Posterior vena cava (tissue), 2 donors: Measurements from ENCODE around the gene SHLD3. TPM values are rescaled to one million over a fixed set of nuclear protein-coding genes. Genes with fewer than 3 reads are reported as not detected.
"Not testable (repeated sequence)": the region's sequence is repeated elsewhere in the genome, so short reads cannot be mapped to it uniquely, and the experiment has no call there.

Experiments
- DNase-seq: peaks from one replicate; pipeline ENCODE4 v3.0.0-alpha.2; 2020; ENCODE audit warnings: low spot score
- intact Hi-C, 2 donors: fragments of 100-400 bp; cut with DNase I; formaldehyde crosslinking; loops; one replicate each; pipeline versions ENCODE4 v1.14.1 to v1.14.2; 2022 to 2023
- total RNA-seq, 2 donors: library from RNA; stranded (reverse); fragmentation: NEBNext Ultra II Directional; extraction: Animal tissue kit (Norgen Biotek cat#: 25700); gene quantifications; one replicate each; pipeline ENCODE4 v1.2.1, GENCODE V29; 2021
- donor health status: DM: yes; HTN: yes; CAD: no.
- donor health status: DM: yes; HTN: yes; CAD: no.

The SHLD3 gene
- total RNA-seq, 2 donors from 2014 or later: 2.8 to 3.3 TPM

DNA sequence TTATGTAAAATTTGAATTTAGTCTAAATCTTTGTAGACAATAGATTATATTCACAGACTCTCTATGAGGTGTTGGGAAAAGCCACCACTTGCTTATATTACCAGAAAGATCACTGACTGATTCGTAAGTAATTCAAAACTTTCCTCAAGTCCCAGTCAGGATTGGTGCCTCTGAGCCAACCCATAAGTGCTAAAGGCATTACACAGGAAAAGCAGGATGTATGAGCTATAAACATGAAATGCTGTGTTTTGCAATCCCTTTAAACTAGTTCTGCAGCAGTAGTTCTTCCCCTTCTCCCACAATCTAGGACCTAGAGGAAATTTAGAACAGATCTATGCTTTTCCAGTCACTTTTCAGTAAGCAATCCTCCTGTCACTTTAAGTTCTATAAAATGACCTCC lies 48.0 kb downstream of the SHLD3 start:
- DNase-seq: no peak
- intact Hi-C loops: no loop called here

DNA sequence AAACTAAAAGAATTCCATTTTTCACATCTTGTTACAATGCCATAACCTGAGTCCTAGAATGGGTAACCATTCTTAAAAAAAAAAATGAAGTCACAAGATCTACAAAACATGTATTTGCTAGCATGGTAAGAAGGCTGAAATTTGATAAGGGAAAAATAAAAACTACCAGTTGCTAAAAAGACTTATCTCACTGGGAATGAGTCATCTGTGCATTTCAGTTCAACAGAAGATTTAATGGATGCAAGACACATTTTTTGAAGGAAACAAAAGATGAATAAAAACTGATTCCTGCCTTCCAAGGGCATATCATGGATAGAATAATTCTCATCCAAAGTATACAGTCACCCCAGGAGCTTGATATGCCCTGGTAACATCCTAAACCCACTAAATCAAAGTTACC lies 49.9 kb downstream of the SHLD3 start:
- intact Hi-C loops: no loop called here
- no peak for DNase-seq

DNA sequence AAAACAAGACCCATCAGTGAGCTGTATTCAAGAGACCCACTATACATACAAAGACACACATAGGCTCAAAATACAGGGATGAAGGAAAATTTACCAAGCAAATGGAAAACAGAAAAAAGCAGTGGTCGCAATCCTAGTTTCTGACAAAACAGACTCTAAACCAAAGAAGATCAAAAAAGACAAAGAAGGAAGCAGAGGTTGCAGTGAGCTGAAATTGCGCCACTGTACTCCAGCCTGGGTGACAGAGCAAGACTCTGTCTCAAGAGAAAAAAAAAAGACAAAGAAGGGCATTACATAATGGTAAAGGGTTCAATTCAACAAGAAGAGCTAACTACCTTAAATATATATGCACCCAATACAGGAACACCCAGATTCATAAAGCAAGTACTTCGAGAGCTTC lies 51.2 kb downstream of the SHLD3 start:
- intact Hi-C loops, DNase-seq: not testable (repeated sequence)

Other genes starting within 250 kb of the SHLD3 start
- gene ADAMTS6, start 143.1 kb upstream of the SHLD3 start, total RNA-seq: 10 to 100 TPM in 1 of 2 donors, 1 to 10 TPM in 1; 5.5 to 14.4 TPM
- gene CENPK, start 61.9 kb upstream of the SHLD3 start, total RNA-seq: 1 to 10 TPM; 1.6 to 2.6 TPM
- gene PPWD1, start 61.7 kb upstream of the SHLD3 start, total RNA-seq: 10 to 100 TPM; 24.9 to 29.9 TPM
- gene TRIM23, start 694 bp upstream of the SHLD3 start, total RNA-seq: 10 to 100 TPM; 13.8 to 15.1 TPM
- 10 to 100 TPM; 23.6 to 24.0 TPM for gene TRAPPC13, start within 50 bp of the SHLD3 start, total RNA-seq
- gene SGTB, start 97.1 kb downstream of the SHLD3 start, total RNA-seq: 10 to 100 TPM; 22.0 to 35.4 TPM
- gene NLN, start 97.2 kb downstream of the SHLD3 start, total RNA-seq: 10 to 100 TPM; 17.6 to 20.4 TPM